GM21360 (cell line): ENCODE data around the gene MAP1LC3B.
"Not testable (repeated sequence)": the region's sequence is repeated elsewhere in the genome, so short reads cannot be mapped to it uniquely, and the experiment has no call there.

Experiments
- ATAC-seq: cut with Tn5 transposase; IDR thresholded peaks from one replicate; pipeline ENCODE4 v1.9.1; 2021; ENCODE audit warnings: mild to moderate bottlenecking, moderate library complexity; ENCODE audit not compliant: unreplicated experiment

MAP1LC3B gene

GRCh38 chr16:87360862-87361610, 31.1 kb upstream of the MAP1LC3B start:
- no peak for ATAC-seq

- ATAC-seq = no peak
These were observed 30.1 kb upstream of the MAP1LC3B start for GRCh38 chr16:87361916-87362619.

GRCh38 chr16:87362828-87363559, 29.1 kb upstream of the MAP1LC3B start:
- ATAC-seq = not testable (repeated sequence)

- no peak for ATAC-seq
These were observed 28.2 kb upstream of the MAP1LC3B start for GRCh38 chr16:87363771-87364455.

GRCh38 chr16:87365021-87365713, 27.0 kb upstream of the MAP1LC3B start:
- ATAC-seq = no peak

GRCh38 chr16:87366288-87366687, 25.8 kb upstream of the MAP1LC3B start:
- ATAC-seq = no peak

- no peak for ATAC-seq
These were observed 25.2 kb upstream of the MAP1LC3B start for GRCh38 chr16:87366930-87367329.

DNA sequence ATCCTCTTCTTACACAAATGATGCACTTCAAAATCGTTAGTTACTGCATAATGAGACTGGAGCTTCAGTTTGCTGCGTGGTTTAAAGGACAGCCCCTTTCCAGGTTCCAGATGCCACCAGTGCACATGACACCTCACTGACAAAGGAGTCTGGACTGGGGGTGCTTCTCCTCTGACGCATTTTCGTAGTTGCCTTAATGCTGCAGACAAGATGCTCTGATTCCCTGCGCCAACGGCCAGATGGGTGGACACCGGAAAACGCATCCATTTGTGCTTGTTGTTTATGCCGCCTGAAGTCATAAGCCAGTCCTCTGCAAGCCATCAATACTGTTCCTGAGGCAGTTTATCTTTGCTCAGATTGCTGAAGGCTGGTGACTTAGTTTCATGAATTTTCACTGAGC, 24.6 kb upstream of the MAP1LC3B start:
- ATAC-seq = no peak

DNA sequence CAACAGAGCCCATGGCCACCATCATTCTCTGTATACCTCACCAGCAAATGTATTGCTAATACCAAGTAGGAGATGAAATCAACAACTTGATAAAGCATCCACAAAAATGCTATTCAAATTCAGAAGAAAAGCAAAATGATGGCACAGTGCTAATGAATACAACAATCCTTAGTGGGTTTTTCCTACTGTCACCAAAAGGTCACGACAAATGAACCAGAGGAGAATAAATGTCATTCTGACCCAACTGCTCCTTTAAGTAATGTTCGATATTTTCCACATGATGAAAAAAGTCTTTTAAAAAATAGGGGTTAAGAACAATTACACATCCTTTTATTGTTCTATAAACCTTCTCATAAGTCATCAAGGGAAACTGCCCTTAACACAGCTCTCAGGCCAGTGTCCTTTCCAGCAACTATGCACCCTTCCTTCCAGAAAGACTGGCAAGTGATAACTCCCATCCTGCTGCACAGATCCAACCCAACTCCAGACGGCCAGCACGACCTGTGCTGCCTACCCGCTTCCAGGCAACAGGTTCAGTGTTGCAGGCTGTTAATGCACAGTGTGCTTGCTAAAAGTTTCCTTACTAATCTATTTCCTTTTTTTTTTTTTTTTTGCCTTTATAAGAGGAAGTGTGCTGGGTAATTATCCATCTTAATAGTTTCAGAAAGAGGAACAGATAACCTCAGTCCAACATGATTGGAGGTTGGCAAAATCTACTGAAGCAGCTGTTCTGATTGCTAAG, 23.9 kb upstream of the MAP1LC3B start:
- no peak for ATAC-seq

DNA sequence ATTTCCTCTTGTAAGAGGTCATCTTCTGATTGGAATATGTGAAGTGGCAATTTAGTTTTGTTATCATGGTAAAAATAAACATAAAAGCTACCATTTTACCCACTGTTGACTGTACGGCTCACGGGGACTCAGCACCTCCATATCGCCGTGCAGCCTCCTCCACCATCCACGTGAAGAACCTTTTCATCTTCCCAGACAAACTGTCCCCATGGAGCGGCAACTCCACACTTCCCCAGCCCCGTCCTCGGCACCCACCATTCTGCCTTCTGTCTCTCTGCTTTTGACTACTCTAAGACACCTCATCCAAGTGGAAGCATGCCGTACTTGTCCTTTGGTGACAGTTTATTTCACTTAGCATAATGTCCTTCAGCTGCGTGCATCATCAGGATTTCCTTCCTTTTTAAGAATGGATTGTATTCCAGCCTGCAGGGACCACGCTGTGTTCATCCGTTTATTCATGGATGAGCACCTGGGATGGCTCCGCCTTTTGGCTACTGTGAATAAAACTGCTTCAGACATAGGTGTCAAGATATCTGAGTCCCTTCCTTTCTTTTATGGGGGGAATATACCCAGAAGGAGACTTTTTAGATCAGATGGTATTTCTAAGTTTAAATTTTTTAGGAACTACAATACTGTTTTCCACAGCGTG, 22.9 kb upstream of the MAP1LC3B start:
- ATAC-seq = no peak

- ATAC-seq = no peak
These were observed 22.1 kb upstream of the MAP1LC3B start for GRCh38 chr16:87369796-87370719.

DNA sequence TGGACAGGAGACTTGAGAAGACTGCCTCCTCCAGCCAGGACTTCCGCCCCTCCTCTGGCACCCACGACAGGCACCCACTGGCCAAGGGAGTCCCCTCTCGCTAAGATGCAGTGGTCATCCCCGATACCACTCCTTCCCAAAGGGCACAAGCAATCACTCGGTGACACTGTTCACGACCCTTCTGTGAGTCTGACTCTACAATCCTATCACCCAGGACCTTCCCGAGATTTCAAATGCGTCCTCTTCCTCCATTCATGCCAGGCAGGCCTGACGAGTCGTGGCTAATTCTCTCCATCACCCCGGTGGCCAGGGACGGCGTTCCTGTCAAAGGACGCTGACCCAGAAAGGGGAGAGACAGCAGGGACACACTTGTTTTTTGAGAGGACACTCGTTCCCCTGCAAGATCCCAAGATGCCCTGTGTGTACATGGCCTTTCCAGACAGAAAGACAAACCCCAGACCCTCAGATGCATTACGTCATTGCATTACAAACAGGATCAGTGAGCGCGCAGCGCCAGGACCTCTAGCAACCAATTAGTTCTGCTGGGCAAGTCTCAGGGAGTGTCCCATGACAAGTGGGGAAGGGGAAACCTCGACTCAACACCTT, 20.8 kb upstream of the MAP1LC3B start:
- ATAC-seq = no peak

GRCh38 chr16:87372305-87372704, 19.8 kb upstream of the MAP1LC3B start:
- no peak for ATAC-seq

DNA sequence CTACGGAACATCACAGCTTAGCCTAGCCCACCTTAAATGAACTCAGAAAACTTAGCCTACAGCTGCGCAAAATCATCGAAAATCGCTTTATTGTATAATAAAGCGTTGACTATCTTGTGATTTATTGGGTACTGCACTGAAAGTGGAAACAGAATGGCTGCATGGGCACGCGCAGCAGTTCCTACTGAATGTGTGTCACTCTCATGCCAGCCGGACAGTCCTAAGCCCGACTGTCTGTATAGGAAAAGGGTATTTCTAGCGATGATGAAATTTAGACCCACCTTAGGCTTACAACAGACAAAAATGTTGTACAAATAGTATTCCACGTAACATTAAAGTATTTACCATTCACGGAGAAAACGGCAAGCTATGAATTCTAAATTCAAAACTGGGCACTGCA, 17.8 kb upstream of the MAP1LC3B start:
- no peak for ATAC-seq

- ATAC-seq = no peak
These were observed 16.6 kb upstream of the MAP1LC3B start for GRCh38 chr16:87375426-87376135.

- ATAC-seq = no peak
These were observed 15.5 kb upstream of the MAP1LC3B start for GRCh38 chr16:87376660-87377059.

DNA sequence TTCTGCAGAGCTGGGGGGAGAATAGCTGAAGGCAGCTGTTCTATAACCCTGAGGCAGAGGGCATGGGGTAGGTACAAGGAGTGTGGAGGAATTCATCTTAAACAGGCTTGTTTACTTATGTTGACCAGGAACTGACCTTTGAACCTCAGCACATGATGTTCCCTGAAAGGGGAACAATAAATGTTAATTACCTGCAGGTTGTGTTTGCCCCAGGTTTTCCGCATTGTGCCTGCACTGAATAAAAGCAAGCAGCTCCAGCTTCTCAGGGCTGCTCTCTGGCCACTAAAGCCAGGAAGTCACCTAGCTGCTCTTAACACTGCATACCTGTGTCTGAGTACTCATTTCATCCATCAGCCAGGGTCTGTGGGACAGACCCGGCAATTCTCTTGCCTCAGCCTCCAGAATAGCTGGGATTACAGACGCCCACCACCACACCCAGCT, 12.8 kb upstream of the MAP1LC3B start:
- not testable (repeated sequence) for ATAC-seq
